ENCODE results near the gene DDX41. TPM values are rescaled to one million over a fixed set of nuclear protein-coding genes. Genes with fewer than 3 reads are reported as not detected.
A peak's percentile ranks its signal among the peaks of the same experiment; 100 is the strongest.

Gene DDX41
- total RNA-seq, 1 donor from 2014 or later = 29.8 TPM

DNA sequence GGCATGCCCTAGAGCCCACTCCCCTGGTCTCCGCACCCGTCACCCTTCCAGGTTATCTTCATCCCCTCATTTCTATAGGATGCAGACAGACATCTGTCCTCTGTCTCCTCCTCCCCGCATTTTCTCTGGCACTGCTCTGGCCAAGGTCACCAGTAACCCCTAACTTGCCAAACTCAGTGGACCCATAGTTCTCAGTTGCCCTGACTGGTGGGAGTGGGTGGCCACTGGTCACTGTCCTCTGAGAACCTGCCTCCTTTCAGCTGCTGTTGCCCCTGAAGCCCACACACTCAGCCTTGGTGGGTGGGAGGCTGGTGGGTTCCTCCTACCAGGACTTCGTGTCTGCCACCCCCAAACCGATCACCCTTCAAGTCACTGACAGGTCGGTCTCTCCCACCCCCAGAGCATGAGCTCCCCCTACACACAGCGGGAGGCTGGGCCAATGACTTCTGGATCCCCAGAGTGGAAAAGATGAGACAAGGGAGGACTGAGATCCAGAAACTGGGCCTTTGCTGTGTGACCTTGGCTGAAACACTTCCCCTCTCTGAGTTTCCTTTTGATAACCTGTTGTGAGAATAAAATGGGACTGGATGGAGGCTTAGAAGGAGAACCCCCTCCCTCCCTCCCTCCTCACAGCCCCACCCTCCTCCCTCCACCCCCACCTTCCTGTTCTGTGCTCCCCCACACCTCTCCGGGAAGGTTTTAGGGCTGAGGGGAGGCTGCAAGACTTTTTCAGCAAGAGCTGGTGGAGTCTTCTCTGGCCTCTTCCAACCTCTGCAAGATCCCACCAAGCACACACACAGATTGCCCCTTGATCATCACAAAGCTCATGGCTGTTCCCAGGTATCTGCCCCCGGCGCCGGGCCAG, 41.0 kb downstream of the DDX41 start:
- intact Hi-C loops (cut with micrococcal nuclease) = no loop called here
- no peak for ATAC-seq
- no peak for DNase-seq

DNA sequence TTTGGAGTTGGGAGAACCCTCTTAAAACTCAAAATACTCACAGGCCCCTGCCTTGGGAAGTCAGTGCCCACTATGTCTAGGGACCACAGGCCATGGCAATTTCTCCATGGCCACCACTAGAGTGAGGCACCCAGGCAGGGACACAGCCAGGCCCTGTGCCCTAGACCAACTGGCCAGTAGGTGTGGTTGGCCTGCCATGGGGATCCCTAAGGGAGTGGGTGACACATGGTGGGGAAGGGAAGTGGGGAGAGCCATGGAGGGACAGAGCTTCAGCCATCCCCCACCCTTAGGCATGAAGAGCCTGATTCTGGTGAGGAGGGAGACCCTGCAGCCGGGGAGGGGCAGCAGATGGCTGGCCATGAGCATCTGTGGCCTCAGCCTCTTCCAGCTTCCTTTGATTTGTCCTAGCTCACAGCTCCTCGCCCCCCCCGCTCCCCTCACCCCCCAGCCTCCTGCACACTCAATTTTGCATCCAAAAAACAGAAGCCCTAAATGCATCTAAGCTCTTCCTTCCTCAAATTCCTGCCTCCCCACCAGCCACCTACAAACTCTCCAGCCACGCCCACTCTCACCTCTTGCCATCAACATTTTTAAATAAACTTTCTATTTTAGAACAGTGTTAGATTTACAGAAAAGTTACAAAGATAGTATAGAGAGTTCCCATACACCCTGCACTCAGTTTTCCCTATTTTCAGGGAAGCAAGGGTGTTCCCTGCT, 41.8 kb downstream of the DDX41 start:
- DNase-seq (no peak), ATAC-seq (no peak)
- intact Hi-C loops (cut with micrococcal nuclease) = no loop called here

DNA sequence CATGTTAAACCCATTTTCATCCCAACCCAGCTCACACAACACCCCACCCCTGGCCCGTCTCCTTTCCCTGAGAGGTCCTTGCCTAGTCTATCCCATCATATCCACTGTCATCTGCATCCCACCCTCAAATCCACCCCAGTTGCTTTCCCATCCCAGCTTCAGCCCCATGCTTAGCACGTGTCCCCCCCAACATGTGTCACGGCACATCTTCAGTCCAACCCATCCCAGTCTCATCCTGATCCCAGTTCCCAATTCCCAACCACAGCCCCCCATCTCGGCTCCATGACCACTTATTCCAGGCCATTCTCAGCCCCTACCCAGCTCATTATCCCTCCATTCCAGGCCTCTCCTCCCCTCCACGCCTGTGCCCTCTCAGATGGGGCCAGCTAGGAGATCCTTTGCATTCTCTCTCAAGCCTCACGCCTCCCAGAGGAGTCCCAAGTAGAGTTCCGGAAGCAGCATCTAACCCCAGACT, 42.7 kb downstream of the DDX41 start:
- ATAC-seq = no peak
- intact Hi-C loops (cut with micrococcal nuclease) = no loop called here

DNA sequence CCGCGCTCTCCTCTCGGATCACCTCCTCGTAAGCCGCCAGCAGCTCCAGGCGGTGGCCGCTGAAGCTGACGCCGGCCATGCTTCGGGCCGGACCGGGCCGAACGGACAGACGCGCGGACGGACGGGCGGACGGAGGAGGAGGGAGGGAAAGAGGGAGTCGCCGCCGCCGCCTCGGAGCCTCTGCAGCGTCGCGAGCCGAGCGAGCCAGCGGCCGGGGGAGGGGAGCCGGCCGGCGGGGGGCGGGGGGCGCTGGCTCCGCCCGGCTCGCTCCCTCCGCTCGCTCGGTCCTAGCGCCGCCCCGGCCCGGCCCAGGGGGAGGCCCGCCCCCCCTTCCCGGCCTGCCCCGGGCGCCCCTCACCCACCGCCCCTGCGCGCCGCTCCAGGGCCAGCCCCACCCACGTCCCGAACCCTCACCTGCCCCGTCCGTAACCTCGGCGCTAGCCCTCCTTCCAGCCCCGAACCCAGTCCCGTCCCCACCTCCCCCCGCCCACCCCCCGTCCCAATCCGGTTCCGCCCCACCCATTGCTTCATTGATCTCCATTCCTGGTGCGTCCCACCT, 43.2 kb downstream of the DDX41 start, which contains the start of gene DBN1:
DBN1 (minus strand) TSS at position 192 of the 559 bp plus-strand sequence; CDS start at position 79, 113 bp downstream.
- peak; percentile 49 for ATAC-seq

More for the DNA sequence above, 42.7 kb downstream of the DDX41 start:
- DNase-seq = no peak

DNA sequence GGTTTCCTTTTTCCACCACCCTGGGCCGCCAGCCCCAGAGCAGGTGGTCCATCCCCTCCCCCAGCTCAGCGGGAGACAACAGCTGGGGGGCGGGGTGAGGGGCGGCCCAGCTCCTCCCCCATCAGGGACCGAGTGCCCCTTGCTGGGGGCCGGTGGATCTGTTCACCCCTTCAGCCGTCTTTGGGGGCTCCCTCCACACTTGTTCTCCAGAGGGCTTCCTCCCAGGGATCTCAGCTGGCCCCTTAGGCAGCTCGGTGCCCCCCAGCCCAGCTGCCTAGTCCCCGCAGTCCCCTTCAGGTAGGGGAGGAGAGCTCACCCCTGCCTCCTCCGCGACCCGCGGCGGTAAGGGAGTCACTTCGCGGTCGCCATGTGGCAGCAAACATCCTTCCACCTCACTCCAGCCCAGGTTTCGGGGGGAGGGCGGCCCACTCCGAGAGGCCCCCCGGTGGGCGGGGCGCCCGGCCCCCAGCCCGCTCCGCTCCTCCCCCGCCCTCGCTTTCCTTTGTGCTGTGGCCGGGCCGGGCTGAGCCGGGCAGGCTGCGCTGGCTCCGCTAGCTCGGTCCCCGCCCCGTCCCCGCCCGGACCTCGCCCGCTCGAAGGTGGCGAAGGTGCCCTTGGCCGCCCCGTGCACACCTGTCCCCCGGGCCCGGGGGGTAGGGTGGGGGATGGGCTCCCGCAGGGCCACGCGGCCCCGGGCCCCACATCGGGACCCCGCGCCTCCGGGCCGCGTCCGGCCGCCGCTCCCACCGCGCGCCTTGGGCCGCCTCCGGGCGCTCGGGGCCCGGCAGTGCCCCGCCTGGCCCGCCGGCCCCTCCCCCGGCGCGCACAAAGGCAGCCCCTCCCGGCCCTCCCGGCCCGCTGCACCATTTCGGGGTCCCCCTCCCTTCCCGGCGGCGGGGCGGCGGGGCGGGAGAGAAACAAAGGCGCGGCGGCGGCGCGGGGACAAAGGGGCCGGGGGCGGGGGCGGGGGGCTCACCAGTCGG, 44.0 kb downstream of the DDX41 start:
- intact Hi-C loops (cut with micrococcal nuclease) = no loop called here
- peak; percentile 57 for DNase-seq
- ATAC-seq = peak; percentile 3

More for the DNA sequence above, 43.2 kb downstream of the DDX41 start, which contains the start of gene DBN1:
- DNase-seq = peak; percentile 75
- intact Hi-C loops (cut with micrococcal nuclease) = no loop called here

DNA sequence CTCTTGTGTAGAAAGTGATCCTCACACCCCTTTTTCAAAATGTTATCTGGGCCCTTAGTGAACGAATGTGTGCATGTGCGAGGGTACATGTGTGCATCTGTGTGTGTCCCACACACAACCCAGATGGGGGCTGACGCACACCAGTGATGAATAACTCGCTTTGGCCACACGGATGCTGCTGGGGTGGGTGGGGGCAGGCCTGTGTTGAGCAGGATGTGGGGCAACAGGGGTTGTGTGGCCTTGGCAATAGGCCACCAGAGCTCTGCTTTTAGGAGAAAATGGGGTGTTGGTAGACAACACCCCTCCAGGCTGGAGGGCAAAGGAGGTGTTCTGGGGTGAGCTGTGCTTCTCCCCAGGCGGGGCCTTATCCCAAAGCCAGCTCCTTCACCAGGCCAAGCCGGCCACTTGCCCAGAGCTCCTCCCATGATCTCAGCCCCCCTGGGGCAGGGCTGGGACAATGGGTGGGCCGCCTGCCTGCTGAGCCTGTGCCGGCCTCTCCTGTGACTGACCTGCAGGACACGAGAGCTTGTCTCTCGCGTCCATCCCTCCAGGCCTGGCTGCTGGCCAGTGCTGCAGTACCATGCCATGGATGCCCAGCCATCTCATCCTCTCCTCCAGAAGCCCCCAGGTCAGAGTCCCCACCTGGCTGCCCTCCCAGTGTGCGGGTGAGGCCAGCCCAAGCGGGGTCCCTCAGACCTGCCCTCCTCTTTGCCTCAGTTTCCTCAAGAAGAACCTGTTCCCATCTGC, 45.0 kb downstream of the DDX41 start:
- ATAC-seq = peak; percentile 59
- DNase-seq = peak; percentile 83
- intact Hi-C loops (cut with micrococcal nuclease) = no loop called here

DNA sequence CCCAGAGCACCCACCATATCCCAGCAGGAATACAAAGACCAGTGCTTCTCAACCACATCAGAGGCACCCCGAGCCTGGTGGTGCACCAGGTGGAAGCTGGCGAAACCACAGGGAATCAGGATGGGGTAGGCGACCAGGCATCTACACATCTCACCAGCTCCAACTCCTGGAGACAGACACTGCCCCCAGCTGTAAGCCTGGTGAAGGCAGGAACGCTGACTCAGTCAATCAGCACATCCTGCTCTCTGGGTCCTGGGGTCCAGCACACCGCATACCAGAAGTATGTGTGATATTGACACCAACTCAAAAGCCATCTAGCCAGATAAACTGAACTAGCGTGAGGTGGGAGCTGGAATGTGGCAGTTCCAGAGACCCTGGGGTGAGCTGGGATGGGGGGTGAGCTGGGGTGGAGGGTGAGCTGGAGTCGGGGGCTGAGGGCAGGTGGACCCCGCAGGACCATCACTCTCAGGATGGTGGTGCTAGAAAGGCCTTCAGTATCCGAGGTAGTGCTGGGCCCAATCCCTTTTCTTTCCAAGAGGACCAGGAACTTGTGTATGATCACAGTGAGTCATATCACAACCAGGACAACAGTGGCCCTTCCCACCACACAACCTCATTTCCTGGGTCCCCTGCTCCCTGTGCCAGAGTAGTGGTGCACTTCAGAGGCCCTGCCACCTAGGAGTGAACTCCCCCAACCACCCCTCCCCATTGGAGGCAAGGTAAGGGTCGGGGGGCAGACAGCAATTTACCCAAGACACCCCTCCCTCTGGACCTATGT, 45.8 kb downstream of the DDX41 start:
- DNase-seq = no peak
- intact Hi-C loops (cut with micrococcal nuclease) = no loop called here
- no peak for ATAC-seq

DNA sequence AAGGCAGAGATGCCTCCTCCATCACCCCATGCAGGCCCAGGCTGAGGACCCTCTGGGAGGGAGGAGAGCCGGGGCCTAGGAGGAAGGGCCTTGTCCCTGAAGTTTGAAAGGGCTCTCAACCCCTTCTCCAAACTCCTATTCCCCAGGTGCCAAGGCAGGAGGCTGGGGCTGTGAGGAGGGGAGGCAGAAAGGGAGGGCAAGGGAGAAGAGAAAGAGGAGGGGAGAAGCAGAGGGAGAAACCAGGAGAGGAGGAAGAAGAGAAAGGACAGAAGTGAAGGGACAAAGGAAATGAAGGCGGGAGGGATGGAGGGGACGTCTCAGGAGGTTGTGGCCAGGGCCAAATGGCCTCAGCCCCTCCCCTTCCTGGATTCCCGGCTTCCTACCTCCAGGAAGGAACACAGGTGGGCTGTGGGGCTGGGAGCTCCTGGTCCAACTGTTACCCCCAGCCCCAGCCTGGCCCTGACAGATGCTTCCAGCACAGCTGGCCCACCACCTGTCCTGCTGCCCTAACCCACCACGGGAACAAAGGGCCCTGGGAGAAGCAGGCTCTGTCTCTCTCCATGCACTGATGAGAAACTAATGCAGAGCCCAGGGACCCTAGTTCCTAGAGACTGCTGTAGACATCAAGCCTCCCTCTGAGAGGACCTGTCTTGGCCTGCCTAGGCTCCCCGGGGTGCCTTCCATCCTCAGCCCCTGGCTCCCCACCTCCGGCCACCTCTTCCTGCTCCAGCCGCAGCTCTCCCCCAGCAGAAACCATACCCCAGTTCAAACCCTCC, 46.8 kb downstream of the DDX41 start:
- ATAC-seq (no peak), DNase-seq (peak; percentile 24)
- intact Hi-C loops (cut with micrococcal nuclease) = no loop called here

DNA sequence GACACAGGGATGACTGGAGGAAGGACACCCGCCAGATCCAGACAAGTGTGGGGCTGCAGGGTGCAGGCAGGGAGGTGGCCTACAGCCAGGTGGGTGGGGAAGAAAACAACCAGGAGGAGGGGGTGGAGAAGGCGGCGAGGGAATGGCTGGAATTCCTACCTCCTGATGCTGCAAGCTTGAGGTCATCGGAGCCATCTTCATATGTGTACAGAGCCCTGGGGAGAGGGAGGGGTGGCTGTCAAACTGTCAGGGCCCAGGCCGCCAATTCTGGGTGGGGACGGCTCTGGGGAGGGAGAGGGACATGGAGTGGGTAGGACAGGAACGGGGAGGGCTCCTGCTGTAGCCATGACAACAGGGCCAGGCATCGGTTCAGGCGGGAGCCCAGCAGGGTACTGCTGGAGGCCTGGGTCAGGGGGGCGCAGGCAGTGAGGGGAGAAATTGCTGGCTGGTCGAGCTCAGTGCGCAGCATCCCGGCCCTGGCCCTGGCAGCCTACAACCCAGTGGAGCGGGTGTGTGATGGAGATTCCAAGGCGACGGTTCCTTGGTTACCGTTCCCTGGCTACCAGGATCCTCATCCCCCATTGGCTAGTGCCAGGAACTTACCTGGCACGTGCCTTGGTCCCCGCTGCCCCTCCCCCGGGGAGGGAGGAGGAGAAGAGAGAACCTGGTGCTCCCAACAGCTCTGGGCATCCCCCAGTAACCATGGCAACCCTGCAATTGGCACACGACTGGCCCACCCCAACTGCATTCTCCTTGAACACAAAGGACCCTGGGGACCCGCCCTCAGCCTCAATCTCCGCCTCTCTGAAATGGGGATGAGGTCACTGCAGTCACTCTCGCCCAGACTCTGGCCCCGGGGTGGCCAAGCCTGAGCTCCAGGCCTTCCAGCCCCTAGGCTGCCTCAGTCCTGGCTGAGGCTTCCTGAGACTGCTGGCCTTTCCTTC, 47.8 kb downstream of the DDX41 start:
- peak; percentile 61 for ATAC-seq
- intact Hi-C loops (cut with micrococcal nuclease) = no loop called here

DNA sequence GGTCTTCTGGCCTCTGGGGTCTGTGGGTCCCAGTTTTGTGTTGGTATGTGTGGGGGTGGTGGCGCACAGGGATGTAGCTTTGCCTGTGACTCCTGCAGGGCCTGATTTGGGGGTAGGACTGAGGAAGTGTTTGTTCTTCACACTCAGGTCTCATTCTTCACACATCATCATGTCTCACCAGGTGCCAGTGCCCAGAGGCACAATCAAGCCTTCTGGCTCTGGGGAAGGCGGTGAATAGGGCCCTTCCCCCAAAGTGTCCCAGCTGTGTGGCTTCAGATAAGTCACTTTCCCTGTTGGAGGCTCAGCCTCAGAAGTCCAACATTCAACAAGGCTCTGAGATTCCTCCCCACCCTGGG, 48.5 kb downstream of the DDX41 start:
- intact Hi-C loops (cut with micrococcal nuclease) = no loop called here
- ATAC-seq (no peak), DNase-seq (no peak)

More for the DNA sequence above, 47.8 kb downstream of the DDX41 start:
- DNase-seq = peak; percentile 79

DNA sequence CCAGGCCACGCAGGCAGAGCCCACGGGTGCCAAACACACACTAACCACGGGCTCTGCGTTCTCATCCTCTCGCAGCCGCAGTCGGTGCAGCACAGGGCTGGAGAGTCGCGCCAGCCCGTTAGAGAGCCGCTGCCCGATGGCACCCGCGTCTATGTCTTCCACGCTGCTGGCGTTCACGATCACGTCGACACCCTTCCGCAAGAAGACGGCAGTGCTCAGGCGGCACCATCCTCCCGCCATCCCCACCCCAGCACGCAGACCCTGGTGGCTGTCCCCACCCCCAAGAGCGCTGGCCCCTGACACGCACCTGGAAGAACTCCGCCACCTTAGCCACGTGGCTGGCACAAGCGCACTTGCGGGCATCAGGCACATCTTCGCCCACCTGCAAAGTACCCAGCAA, 49.3 kb downstream of the DDX41 start:
- ATAC-seq (no peak), DNase-seq (no peak)
- intact Hi-C loops (cut with micrococcal nuclease) = no loop called here

DNA sequence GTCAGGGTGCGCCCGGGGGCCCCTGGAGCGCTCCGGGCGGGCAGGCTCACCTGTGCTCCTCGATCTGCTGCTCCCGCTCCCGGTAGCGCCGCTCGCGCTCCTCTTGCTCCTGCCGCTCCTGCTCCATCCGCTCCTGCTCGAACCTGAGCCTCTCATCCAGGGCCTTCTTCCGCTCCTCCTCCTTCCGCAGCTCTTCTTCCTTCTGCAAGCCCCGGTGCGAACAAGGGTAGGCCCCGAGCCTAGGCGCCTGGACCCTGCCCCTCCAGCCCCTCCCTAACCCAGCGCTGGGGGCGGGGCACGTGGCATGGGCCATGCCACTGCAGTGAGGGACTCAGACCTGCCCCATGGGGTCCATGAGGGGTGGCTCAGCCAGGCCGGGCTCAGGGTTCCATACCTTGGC, 49.9 kb downstream of the DDX41 start:
- no peak for ATAC-seq
- no peak for DNase-seq
- intact Hi-C loops (cut with micrococcal nuclease) = no loop called here

DNA sequence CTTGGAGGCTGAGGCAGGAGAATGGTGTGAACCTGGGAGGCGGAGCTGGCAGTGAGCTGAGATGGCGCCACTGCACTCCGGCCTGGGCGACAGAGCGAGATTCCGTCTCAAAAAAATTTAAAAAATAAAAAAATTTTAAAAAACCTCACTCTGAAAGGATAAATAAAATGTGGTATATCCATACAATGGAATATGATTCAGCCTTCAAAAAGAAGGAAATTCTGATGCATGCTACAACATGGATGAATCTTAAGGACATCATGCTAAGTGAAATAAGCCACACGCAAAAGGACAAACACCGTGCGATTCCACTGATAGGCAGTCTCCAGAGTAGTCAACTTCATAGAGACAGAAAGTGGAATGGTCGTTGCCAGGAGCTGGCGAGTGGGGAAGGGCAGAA, 51.7 kb downstream of the DDX41 start:
- intact Hi-C loops (cut with micrococcal nuclease) = no loop called here
- DNase-seq = no peak
- no peak for ATAC-seq

DNA sequence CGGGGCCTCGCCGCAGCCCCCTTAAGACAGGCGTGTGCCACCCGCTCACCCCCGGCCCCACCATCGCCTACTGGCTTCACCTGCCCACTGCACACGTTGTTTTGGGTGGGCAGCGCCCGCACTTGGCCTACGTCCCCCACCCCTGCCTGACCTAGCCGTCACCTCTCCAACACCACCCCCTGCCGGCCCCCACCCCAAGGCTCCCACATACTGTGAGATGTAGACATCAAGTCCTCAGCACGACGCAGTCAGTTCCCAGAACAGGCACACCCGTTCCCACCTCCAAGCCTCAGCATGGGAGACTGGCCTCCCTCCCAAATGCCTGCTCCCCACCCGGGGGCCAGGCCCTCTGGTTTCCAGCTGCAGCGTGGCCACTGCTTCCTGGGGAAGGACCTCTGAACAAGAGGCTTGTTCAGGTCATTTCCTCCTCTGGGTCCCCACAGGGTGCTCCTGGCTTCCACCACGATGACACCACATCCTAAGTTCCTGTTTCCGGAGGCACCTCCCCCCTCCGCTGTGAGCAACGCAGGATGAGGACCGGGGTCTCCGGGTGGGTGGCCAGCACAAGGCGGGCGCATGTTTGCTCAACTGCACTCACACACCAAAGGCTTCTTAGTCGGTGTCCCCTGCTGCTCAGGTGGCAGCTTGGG, 54.6 kb downstream of the DDX41 start:
- intact Hi-C loops (cut with micrococcal nuclease) = no loop called here
- ATAC-seq (peak; percentile 42), DNase-seq (peak; percentile 61)

Measured in left ventricle myocardium superior (tissue), 1 donor.